A549 (cell line): Measurements from ENCODE around the gene ARID3A. TPM values are rescaled to one million over a fixed set of nuclear protein-coding genes. Genes with fewer than 3 reads are reported as not detected.

ENCODE experiments used
- ATAC-seq, 2 experiments: fragments of 200-7000 bp in 1 of 2; fragments of >200 bp in 1 of 2; cut with Nextera tagmentation in 1 of 2; cut with Tn5 transposase in 1 of 2; 3 replicates each; pipeline versions ENCODE4 v1.8.0 to v1.9.1; 2018 to 2020; ENCODE audit warnings: mild to moderate bottlenecking in 1 of 2, moderate library complexity in 1 of 2
- CTCF ChIA-PET: fragments of 300-600 bp; sonication (Branson Sonifier 250); formaldehyde crosslinking; extraction: SDS; loops from one replicate; lab custom pipeline; 2021; ENCODE audit warnings: antibody characterized with exemption, inconsistent platforms; lab: Yijun Ruan, JAX
- POLR2A ChIA-PET: fragments of 350-600 bp; formaldehyde crosslinking; extraction: SDS; loops from one replicate; lab custom pipeline; 2021; ENCODE audit warnings: antibody characterized with exemption, inconsistent platforms; lab: Yijun Ruan, JAX
- DNase-seq, 2 experiments: peaks; one replicate each; pipeline versions ENCODE4 v3.0.0 to v3.0.0-alpha.2; 2011 to 2016; ENCODE audit warnings: low read depth in 1 of 2, low spot score in 1 of 2
- FAIRE-seq: peaks from 2 replicates; lab custom pipeline; 2011; peaks lifted over from hg19 to GRCh38; lab: Jason Lieb, UNC
- H3K27ac ChIP-seq, 2 experiments: fragments of >200 bp; sonication (Bioruptor Twin); formaldehyde crosslinking; 3 replicates each; pipeline ENCODE4 v1.5.1; 2016 to 2017
- H3K4me1 ChIP-seq: fragments of >200 bp; sonication (Bioruptor Twin); formaldehyde crosslinking; 3 replicates; pipeline ENCODE4 v1.6.1; 2016
- H3K4me2 ChIP-seq: fragments of >200 bp; sonication (Bioruptor Twin); formaldehyde crosslinking; 3 replicates; pipeline ENCODE4 v1.6.1; 2016
- H3K4me3 ChIP-seq: fragments of >200 bp; sonication (Bioruptor Twin); formaldehyde crosslinking; 3 replicates; pipeline ENCODE4 v1.5.1; 2016
- H3K9me3 ChIP-seq: fragments of >200 bp; sonication (Bioruptor Twin); formaldehyde crosslinking; 3 replicates; pipeline ENCODE4 v1.6.1; 2016
- BHLHE40 ChIP-seq: IDR thresholded peaks from 2 replicates; pipeline ENCODE4 v1.6.1; 2012; ENCODE audit warnings: low read depth, low read length, inconsistent platforms
- CBX2 ChIP-seq: fragments of 200-600 bp; sonication (generic); IDR thresholded peaks from 2 replicates; pipeline ENCODE4 v1.6.1; 2016; ENCODE audit warnings: low read depth, mild to moderate bottlenecking, borderline replicate concordance
- CBX8 ChIP-seq: fragments of 200-600 bp; sonication (generic); IDR thresholded peaks from 2 replicates; pipeline ENCODE4 v1.6.1; 2016
- CHD2 ChIP-seq: fragments of 150-350 bp; IDR thresholded peaks from 2 replicates; pipeline ENCODE4 v1.6.1; 2014; ENCODE audit warnings: low read length; ENCODE audit not compliant: partially characterized antibody
- EHF ChIP-seq: fragments of 250-450 bp; sonication (Bioruptor Pico); IDR thresholded peaks from 2 replicates; pipeline ENCODE4 v1.5.0; 2020; ENCODE audit warnings: mild to moderate bottlenecking
- EP300 ChIP-seq, 2 experiments: fragments of >200 bp; sonication (Bioruptor Twin); formaldehyde crosslinking; IDR thresholded peaks; 2 replicates in 1 of 2; 3 replicates in 1 of 2; pipeline ENCODE4 v1.6.1; 2016 to 2017
- FOSB ChIP-seq: fragments of 250-450 bp; sonication (Bioruptor Pico); IDR thresholded peaks from 2 replicates; pipeline ENCODE4 v1.5.0; 2020; ENCODE audit warnings: mild to moderate bottlenecking, moderate library complexity
- FOXS1 ChIP-seq: fragments of 250-450 bp; sonication (Bioruptor Pico); IDR thresholded peaks from 2 replicates; pipeline ENCODE4 v1.5.0; 2020; ENCODE audit warnings: mild to moderate bottlenecking, moderate library complexity
- GATA3 ChIP-seq: IDR thresholded peaks from 2 replicates; pipeline ENCODE4 v1.6.1; 2012; ENCODE audit warnings: borderline replicate concordance
- HDAC2 ChIP-seq: fragments of 200-600 bp; sonication (generic); IDR thresholded peaks from 2 replicates; pipeline ENCODE4 v1.6.1; 2016
- HOXA7 ChIP-seq: fragments of 250-450 bp; sonication (Bioruptor Pico); IDR thresholded peaks from 2 replicates; pipeline ENCODE4 v1.5.0; 2020; ENCODE audit warnings: mild to moderate bottlenecking, moderate library complexity
- JUNB ChIP-seq: fragments of >200 bp; sonication (Bioruptor Twin); formaldehyde crosslinking; IDR thresholded peaks from 2 replicates; pipeline ENCODE4 v1.6.1; 2016
- KDM5A ChIP-seq: fragments of 200-600 bp; sonication (generic); IDR thresholded peaks from 2 replicates; pipeline ENCODE4 v1.6.1; 2016; ENCODE audit warnings: antibody characterized with exemption, mild to moderate bottlenecking
- MAFK ChIP-seq: fragments of 450-650 bp; IDR thresholded peaks from 2 replicates; pipeline ENCODE4 v1.6.1; 2014; ENCODE audit not compliant: partially characterized antibody
- NPAS2 ChIP-seq: fragments of 250-450 bp; sonication (Bioruptor Pico); IDR thresholded peaks from 2 replicates; pipeline ENCODE4 v1.8.0; 2022; ENCODE audit warnings: mild to moderate bottlenecking, moderate library complexity, borderline replicate concordance
- NR3C1 ChIP-seq: fragments of >200 bp; sonication (Bioruptor Twin); formaldehyde crosslinking; IDR thresholded peaks from 3 replicates; pipeline ENCODE4 v1.6.1; 2017
- RARB ChIP-seq: fragments of 250-450 bp; sonication (Bioruptor Pico); IDR thresholded peaks from 2 replicates; pipeline ENCODE4 v1.8.0; 2021; ENCODE audit warnings: mild to moderate bottlenecking, moderate library complexity
- RNF2 ChIP-seq: fragments of 200-600 bp; sonication (generic); IDR thresholded peaks from 2 replicates; pipeline ENCODE4 v1.6.1; 2016; ENCODE audit warnings: low read depth, mild to moderate bottlenecking, antibody characterized with exemption, moderate library complexity, borderline replicate concordance
- TP53 ChIP-seq: fragments of 250-450 bp; sonication (Bioruptor Pico); IDR thresholded peaks from 2 replicates; pipeline ENCODE4 v1.5.0; 2021; ENCODE audit warnings: mild to moderate bottlenecking, moderate library complexity
- ZFP36 ChIP-seq: fragments of 450-650 bp; IDR thresholded peaks from 2 replicates; pipeline ENCODE4 v1.6.1; 2014; ENCODE audit warnings: borderline replicate concordance; ENCODE audit not compliant: partially characterized antibody
- WGBS: methylation state at CpG from one replicate; pipeline ENCODE4 v1.1.6; 2017; ENCODE audit errors: missing lambda C conversion rate; 5-methylcytosine and 5-hydroxymethylcytosine counted together
- polyA plus RNA-seq, 4 experiments: library from polyadenylated mRNA; depleted of rRNA in 3 of 4; stranded (reverse); fragments of >200 nt; fragmentation: RNase III in 1 of 4; extraction: RNeasy Plus Mini Kit Qiagen cat#74134 plus additional on column Dnase treatment in 1 of 4; gene quantifications; 2 replicates in 3 of 4; 3 replicates in 1 of 4; pipeline ENCODE4 v1.2.3, GENCODE V29; 2011 to 2017
- TF ChIP-seq, protein P1 (sequence below): fragments of 250-450 bp; sonication (Bioruptor Pico); IDR thresholded peaks from 2 replicates; pipeline ENCODE4 v1.5.0; 2020; ENCODE audit warnings: low read depth, mild to moderate bottlenecking, moderate library complexity
- TF ChIP-seq, protein P2 (sequence below): fragments of >200 bp; sonication (Bioruptor Twin); formaldehyde crosslinking; IDR thresholded peaks from 3 replicates; pipeline ENCODE4 v1.6.1; 2016
- TF ChIP-seq, protein P3 (sequence below): fragments of 150-350 bp; IDR thresholded peaks from 2 replicates; pipeline ENCODE4 v1.6.1; 2014; ENCODE audit warnings: low read depth, mild to moderate bottlenecking, low read length
- TF ChIP-seq, protein P4 (sequence below): IDR thresholded peaks from 2 replicates; pipeline ENCODE4 v1.6.1; 2012

The ARID3A gene
- polyA plus RNA-seq, 2 of the 4 experiments (the other 2 are of a cell fraction): 3.3 to 6.1 TPM

DNA sequence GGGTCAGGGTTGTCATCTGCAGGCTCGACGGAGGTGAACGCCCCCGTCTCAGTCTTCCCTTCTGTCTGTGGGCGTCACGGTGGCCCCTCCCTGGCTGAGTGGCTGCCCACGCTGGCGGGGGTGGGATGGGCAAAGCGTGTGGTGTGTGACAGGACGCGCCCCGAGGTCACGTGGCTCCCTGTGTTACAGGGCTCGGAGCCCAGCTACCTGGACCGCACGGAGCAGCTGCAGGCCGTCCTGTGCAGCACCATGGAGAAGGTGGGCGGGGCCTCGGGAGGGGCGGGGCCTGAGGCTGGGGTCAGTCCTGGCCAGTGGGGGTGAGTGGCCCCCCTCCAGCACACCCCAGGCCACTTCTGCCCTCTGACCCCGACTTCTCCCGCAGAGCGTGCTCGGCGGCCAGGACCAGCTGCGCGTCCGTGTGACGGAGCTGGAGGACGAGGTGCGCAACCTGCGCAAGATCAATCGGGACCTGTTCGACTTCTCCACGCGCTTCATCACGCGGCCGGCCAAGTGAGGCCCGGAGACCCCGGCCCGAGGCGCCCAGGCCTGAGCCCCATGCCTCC lies 68.1 kb downstream of the ARID3A start:
- TF ChIP-seq GATA3 (no peak), ZFP36 (no peak), FOSB (no peak), NR3C1 (no peak), TP53 (no peak), RNF2 (no peak), HDAC2 (no peak), CBX2 (no peak), HOXA7 (no peak), RARB (no peak), MAFK (no peak), BHLHE40 (no peak), KDM5A (no peak)
- TF ChIP-seq, protein P1, sequence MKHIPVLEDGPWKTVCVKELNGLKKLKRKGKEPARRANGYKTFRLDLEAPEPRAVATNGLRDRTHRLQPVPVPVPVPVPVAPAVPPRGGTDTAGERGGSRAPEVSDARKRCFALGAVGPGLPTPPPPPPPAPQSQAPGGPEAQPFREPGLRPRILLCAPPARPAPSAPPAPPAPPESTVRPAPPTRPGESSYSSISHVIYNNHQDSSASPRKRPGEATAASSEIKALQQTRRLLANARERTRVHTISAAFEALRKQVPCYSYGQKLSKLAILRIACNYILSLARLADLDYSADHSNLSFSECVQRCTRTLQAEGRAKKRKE (CRISPR knock-in tag): no peak
- TF ChIP-seq, protein P2, sequence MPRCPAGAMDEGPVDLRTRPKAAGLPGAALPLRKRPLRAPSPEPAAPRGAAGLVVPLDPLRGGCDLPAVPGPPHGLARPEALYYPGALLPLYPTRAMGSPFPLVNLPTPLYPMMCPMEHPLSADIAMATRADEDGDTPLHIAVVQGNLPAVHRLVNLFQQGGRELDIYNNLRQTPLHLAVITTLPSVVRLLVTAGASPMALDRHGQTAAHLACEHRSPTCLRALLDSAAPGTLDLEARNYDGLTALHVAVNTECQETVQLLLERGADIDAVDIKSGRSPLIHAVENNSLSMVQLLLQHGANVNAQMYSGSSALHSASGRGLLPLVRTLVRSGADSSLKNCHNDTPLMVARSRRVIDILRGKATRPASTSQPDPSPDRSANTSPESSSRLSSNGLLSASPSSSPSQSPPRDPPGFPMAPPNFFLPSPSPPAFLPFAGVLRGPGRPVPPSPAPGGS: no peak
- TF ChIP-seq, protein P3, sequence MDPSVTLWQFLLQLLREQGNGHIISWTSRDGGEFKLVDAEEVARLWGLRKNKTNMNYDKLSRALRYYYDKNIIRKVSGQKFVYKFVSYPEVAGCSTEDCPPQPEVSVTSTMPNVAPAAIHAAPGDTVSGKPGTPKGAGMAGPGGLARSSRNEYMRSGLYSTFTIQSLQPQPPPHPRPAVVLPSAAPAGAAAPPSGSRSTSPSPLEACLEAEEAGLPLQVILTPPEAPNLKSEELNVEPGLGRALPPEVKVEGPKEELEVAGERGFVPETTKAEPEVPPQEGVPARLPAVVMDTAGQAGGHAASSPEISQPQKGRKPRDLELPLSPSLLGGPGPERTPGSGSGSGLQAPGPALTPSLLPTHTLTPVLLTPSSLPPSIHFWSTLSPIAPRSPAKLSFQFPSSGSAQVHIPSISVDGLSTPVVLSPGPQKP: no peak
- no peak overlapping the region for H3K27ac ChIP-seq
- ChIA-PET POLR2A (no interaction called here), CTCF (interaction anchor here (1.0 kb wide), 1 partner anchor 12 kb away, joined by 3 read pairs; no protein-coding TSS in a partner anchor)
- no peak overlapping the region for H3K4me3 ChIP-seq
- no peak overlapping the region for H3K4me2 ChIP-seq
- peaks cover 14% of the 10 kb centered on the region; the same call in 2 of the 3 replicates for H3K4me1 ChIP-seq
- ATAC-seq (no peak), DNase-seq (no peak), FAIRE-seq (no peak)
- WGBS: 92% methylated on average over 24 of the region's 43 CpGs
- H3K9me3 ChIP-seq: no peaks in the 10 kb centered on the region

DNA sequence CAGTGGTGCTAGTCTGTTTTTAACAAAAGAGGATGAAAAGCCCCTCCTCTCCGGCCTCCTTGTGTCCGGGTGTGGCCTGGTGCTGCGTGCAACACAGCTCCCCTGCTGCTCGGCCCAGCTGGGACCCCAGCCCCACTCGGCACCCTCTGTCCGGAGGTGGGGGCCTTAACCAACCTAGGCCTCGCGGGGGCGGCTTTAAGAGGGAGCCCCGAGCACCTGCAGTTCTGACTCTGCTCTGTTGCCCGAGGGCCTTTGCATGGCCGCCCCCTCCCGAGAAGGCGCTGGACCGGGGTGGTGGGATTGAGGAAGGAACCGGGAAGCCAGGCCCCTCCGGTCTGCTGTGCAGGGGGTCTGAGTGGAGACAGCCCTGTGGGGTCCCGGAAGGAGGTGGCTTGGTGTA lies 68.7 kb downstream of the ARID3A start:
- peaks cover 14% of the 10 kb centered on the region; the same call in 2 of the 3 replicates for H3K4me1 ChIP-seq
- ATAC-seq (no peak), FAIRE-seq (no peak)
- 87% methylated on average over 8 of the region's 18 CpGs for WGBS
- H3K9me3 ChIP-seq: no peaks in the 10 kb centered on the region
- POLR2A ChIA-PET: no interaction called here
- H3K4me3 ChIP-seq: no peak overlapping the region
- no peak for TF ChIP-seq NPAS2 (CRISPR knock-in tag)
- TF ChIP-seq JUNB: no peak
- TF ChIP-seq, all 56 proteins: peak for 0
- no peak overlapping the region for H3K4me2 ChIP-seq
- no peak overlapping the region for H3K27ac ChIP-seq
- DNase-seq: no peak
- CTCF ChIA-PET: interaction anchor here (1.0 kb wide), 1 partner anchor 12 kb away, joined by 3 read pairs; no protein-coding TSS in a partner anchor

DNA sequence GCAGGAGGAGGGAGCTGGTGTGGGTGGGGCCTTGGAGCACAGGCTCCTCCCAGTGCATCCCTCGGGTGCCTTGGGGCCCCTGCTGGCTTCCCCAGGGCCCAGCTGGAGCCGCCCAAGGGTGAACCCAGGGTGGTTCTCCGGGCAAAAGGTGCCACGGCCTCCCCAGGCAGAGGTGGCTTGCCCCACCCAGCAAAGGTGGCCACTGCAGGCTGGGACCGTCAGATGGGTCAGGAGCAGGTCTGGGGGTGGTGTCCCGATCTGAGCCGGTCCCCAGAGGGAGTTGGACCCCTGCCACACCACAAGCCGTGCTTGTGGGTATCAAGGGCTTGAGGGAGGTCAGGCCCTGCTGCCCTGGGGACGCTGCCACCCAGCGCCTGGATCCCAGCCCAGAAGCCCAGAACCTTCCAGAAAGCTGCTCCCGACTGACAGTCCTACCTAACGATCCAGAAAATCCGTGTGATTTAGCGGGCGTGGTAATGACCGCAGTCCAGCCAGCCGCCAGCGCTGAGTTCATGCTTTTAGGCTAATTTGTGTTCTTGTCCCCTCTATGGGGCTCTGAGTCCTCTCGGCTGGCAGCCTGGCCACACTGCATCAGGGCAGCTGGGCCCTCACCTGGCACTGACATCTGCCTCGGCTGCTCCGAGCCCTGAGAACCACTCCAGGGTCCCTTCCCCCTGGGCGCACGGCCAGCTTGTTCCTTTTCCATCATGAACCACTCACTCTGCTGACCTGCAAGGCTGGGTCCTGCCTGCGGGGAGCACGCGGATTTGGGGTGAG lies 69.4 kb downstream of the ARID3A start:
- H3K27ac ChIP-seq: no peak overlapping the region
- ChIA-PET POLR2A (interaction anchor here (1.9 kb wide), 1 partner anchor 11 kb away, joined by 6 read pairs; the partner anchor contains the start of gene WDR18), CTCF (interaction anchor here (1.0 to 1.8 kb wide), 3 partner anchors 11 to 73 kb away, joined by 3 to 6 read pairs (median 3); partner anchors contain the start of gene WDR18)
- no peak for FAIRE-seq
- DNase-seq: no peak
- whole genome bisulfite sequencing: 85% methylated on average over 17 of the region's 26 CpGs
- H3K9me3 ChIP-seq: no peaks in the 10 kb centered on the region
- TF ChIP-seq TP53 (no peak), NPAS2 (CRISPR knock-in tag) (no peak), EHF (no peak), FOXS1 (CRISPR knock-in tag) (no peak), EP300 (IDR thresholded peaks at IDR 0.05) (no peak), RARB (no peak), MAFK (no peak), CHD2 (no peak), JUNB (no peak), CBX8 (no peak)
- TF ChIP-seq, protein P4, sequence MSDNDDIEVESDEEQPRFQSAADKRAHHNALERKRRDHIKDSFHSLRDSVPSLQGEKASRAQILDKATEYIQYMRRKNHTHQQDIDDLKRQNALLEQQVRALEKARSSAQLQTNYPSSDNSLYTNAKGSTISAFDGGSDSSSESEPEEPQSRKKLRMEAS: no peak
- peaks cover 14% of the 10 kb centered on the region; the same call in 2 of the 3 replicates for H3K4me1 ChIP-seq
- no peak overlapping the region; the same call in 2 of the 3 replicates for H3K4me2 ChIP-seq
- ATAC-seq: peak in 1 of 2 experiments; percentile 7; a peak in 1 of 6 replicates
- H3K4me3 ChIP-seq: no peak overlapping the region
